ENCODE data around the gene CENATAC.
A peak's percentile ranks its signal among the peaks of the same experiment; 100 is the strongest.
"Not testable (repeated sequence)": the region's sequence is repeated elsewhere in the genome, so short reads cannot be mapped to it uniquely, and the experiment has no call there.

CENATAC gene

GRCh38 chr11:119015054-119015611, 17.2 kb downstream of the CENATAC start:
- TF ChIP-seq CTCF (IDR thresholded peaks at IDR 0.05; ENCODE audit: low read length, missing control alignments), result no peak
- no peak for DNase-seq (ENCODE audit: low read depth)
- H3K4me3 ChIP-seq (replicated peaks; ENCODE audit: low read depth, low read length), result no peak overlapping the region

- TF ChIP-seq CTCF (IDR thresholded peaks at IDR 0.05; ENCODE audit: low read length, missing control alignments), result no peak
- peak overlapping the region; percentile 89 for H3K4me3 ChIP-seq (replicated peaks; ENCODE audit: low read depth, low read length)
- DNase-seq (ENCODE audit: low read depth), result no peak
Measured at GRCh38 chr11:119016216-119017009, 18.5 kb downstream of the CENATAC start.

- peak overlapping the region; percentile 89 for H3K4me3 ChIP-seq (replicated peaks; ENCODE audit: low read depth, low read length)
- not testable (repeated sequence) for DNase-seq (ENCODE audit: low read depth)
Measured at GRCh38 chr11:119017377-119017776, 19.4 kb downstream of the CENATAC start.

- peak; percentile 97 for DNase-seq (ENCODE audit: low read depth)
- TF ChIP-seq CTCF (IDR thresholded peaks at IDR 0.05; ENCODE audit: low read length, missing control alignments), result no peak
- peak within 1 kb of the TSS; percentile 89 for H3K4me3 ChIP-seq (replicated peaks; ENCODE audit: low read depth, low read length)
Measured at GRCh38 chr11:119018074-119018938, 20.4 kb downstream of the CENATAC start, which contains the start of the genes RPS25 and TRAPPC4. RPS25 (minus strand) TSS chr11:119018343; CDS start chr11:119018284, 59 bp downstream. TRAPPC4 (plus strand) TSS chr11:119018766; CDS start chr11:119018796, 30 bp downstream.

GRCh38 chr11:119019996-119020395, 22.1 kb downstream of the CENATAC start:
- no peak for TF ChIP-seq CTCF (IDR thresholded peaks at IDR 0.05; ENCODE audit: low read length, missing control alignments)
- no peak for DNase-seq (ENCODE audit: low read depth)
- peak overlapping the region; percentile 89 for H3K4me3 ChIP-seq (replicated peaks; ENCODE audit: low read depth, low read length)

- TF ChIP-seq CTCF (IDR thresholded peaks at IDR 0.05; ENCODE audit: low read length, missing control alignments), result no peak
- DNase-seq (ENCODE audit: low read depth), result no peak
Measured at GRCh38 chr11:119021631-119022030, 23.7 kb downstream of the CENATAC start.

GRCh38 chr11:119023741-119024140, 25.8 kb downstream of the CENATAC start:
- no peak for TF ChIP-seq CTCF (IDR thresholded peaks at IDR 0.05; ENCODE audit: low read length, missing control alignments)

More at GRCh38 chr11:119021631-119022030, 23.7 kb downstream of the CENATAC start:
- H3K4me3 ChIP-seq (replicated peaks; ENCODE audit: low read depth, low read length), result no peak overlapping the region

More at GRCh38 chr11:119023741-119024140, 25.8 kb downstream of the CENATAC start:
- no peak for DNase-seq (ENCODE audit: low read depth)
- no peak overlapping the region for H3K4me3 ChIP-seq (replicated peaks; ENCODE audit: low read depth, low read length)

Data from fibroblast of pulmonary artery (primary cell).